Measurements from ENCODE around the gene BRMS1L. TPM values are rescaled to one million over a fixed set of nuclear protein-coding genes. Genes with fewer than 3 reads are reported as not detected.

BRMS1L gene
- total RNA-seq, 1 donor from 2014 or later = 16.8 TPM

- no peaks in the 10 kb centered on the region for H3K4me1 Mint-ChIP-seq (ENCODE audit: unreplicated experiment)
- peak; percentile 28 for DNase-seq (ENCODE audit: low spot score)
- no peak overlapping the region for H3K27ac Mint-ChIP-seq (ENCODE audit: unreplicated experiment)
- no peaks in the 10 kb centered on the region for H3K27me3 Mint-ChIP-seq (ENCODE audit: unreplicated experiment)
- no peaks in the 10 kb centered on the region for H3K9me3 Mint-ChIP-seq (ENCODE audit: unreplicated experiment)
- H3K4me3 Mint-ChIP-seq (ENCODE audit: unreplicated experiment) = no peak overlapping the region
- peak; percentile 75 for TF ChIP-seq CTCF (IDR thresholded peaks at IDR 0.05; ENCODE audit: unreplicated experiment)
- H3K36me3 Mint-ChIP-seq (ENCODE audit: low read depth, unreplicated experiment) = peaks cover 3% of the 10 kb centered on the region
Measured at GRCh38 chr14:35883677-35884293, 57.6 kb downstream of the BRMS1L start.

GRCh38 chr14:35890308-35890707, 64.2 kb downstream of the BRMS1L start:
- H3K9me3 Mint-ChIP-seq (ENCODE audit: unreplicated experiment) = no peaks in the 10 kb centered on the region
- TF ChIP-seq CTCF (IDR thresholded peaks at IDR 0.05; ENCODE audit: unreplicated experiment) = no peak
- H3K27ac Mint-ChIP-seq (ENCODE audit: unreplicated experiment) = no peak overlapping the region

GRCh38 chr14:35895256-35895655, 69.1 kb downstream of the BRMS1L start:
- Mint-ChIP-seq H3K4me1 (ENCODE audit: unreplicated experiment) (peaks cover 14% of the 10 kb centered on the region), H3K9me3 (ENCODE audit: unreplicated experiment) (no peaks in the 10 kb centered on the region), H3K36me3 (ENCODE audit: low read depth, unreplicated experiment) (no peaks in the 10 kb centered on the region)

More at GRCh38 chr14:35890308-35890707, 64.2 kb downstream of the BRMS1L start:
- Mint-ChIP-seq H3K27me3 (ENCODE audit: unreplicated experiment) (peaks cover 3% of the 10 kb centered on the region), H3K4me3 (ENCODE audit: unreplicated experiment) (no peak overlapping the region), H3K36me3 (ENCODE audit: low read depth, unreplicated experiment) (no peaks in the 10 kb centered on the region), H3K4me1 (ENCODE audit: unreplicated experiment) (no peaks in the 10 kb centered on the region)
- DNase-seq (ENCODE audit: low spot score) = no peak

GRCh38 chr14:35897616-35898111, 71.5 kb downstream of the BRMS1L start:
- H3K4me1 Mint-ChIP-seq (ENCODE audit: unreplicated experiment) = peaks cover 14% of the 10 kb centered on the region
- H3K4me3 Mint-ChIP-seq (ENCODE audit: unreplicated experiment) = no peak overlapping the region
- no peaks in the 10 kb centered on the region for H3K36me3 Mint-ChIP-seq (ENCODE audit: low read depth, unreplicated experiment)
- H3K27ac Mint-ChIP-seq (ENCODE audit: unreplicated experiment) = no peak overlapping the region
- DNase-seq (ENCODE audit: low spot score) = no peak
- peaks cover 3% of the 10 kb centered on the region for H3K27me3 Mint-ChIP-seq (ENCODE audit: unreplicated experiment)
- H3K9me3 Mint-ChIP-seq (ENCODE audit: unreplicated experiment) = no peaks in the 10 kb centered on the region
- TF ChIP-seq CTCF (IDR thresholded peaks at IDR 0.05; ENCODE audit: unreplicated experiment) = no peak

More at GRCh38 chr14:35895256-35895655, 69.1 kb downstream of the BRMS1L start:
- Mint-ChIP-seq H3K27ac (ENCODE audit: unreplicated experiment) (no peak overlapping the region), H3K4me3 (ENCODE audit: unreplicated experiment) (no peak overlapping the region), H3K27me3 (ENCODE audit: unreplicated experiment) (peaks cover 6% of the 10 kb centered on the region)
- TF ChIP-seq CTCF (IDR thresholded peaks at IDR 0.05; ENCODE audit: unreplicated experiment) = no peak
- DNase-seq (ENCODE audit: low spot score) = no peak

- peaks cover 3% of the 10 kb centered on the region for H3K27me3 Mint-ChIP-seq (ENCODE audit: unreplicated experiment)
- no peak overlapping the region for H3K4me3 Mint-ChIP-seq (ENCODE audit: unreplicated experiment)
- no peaks in the 10 kb centered on the region for H3K9me3 Mint-ChIP-seq (ENCODE audit: unreplicated experiment)
- DNase-seq (ENCODE audit: low spot score) = no peak
- H3K4me1 Mint-ChIP-seq (ENCODE audit: unreplicated experiment) = peaks cover 14% of the 10 kb centered on the region
- no peak for TF ChIP-seq CTCF (IDR thresholded peaks at IDR 0.05; ENCODE audit: unreplicated experiment)
- no peak overlapping the region for H3K27ac Mint-ChIP-seq (ENCODE audit: unreplicated experiment)
- no peaks in the 10 kb centered on the region for H3K36me3 Mint-ChIP-seq (ENCODE audit: low read depth, unreplicated experiment)
Measured at GRCh38 chr14:35898217-35898775, 72.2 kb downstream of the BRMS1L start.

All from endothelial cell (in vitro differentiated cells).